DMS53 treated with DMSO at 0.1 percent for 48 hours (cell line): ENCODE measurements around the gene S1PR5.
"Not testable (repeated sequence)": the region's sequence is repeated elsewhere in the genome, so short reads cannot be mapped to it uniquely, and the experiment has no call there.

Experiments used
- DNase-seq: peaks from one replicate; lab custom pipeline; 2025; ENCODE audit not compliant: unreplicated experiment; lab: John Stamatoyannopoulos, UW

Gene S1PR5

GRCh38 chr19:10544753-10545251 is 27.6 kb upstream of the S1PR5 start:
- DNase-seq = no peak

GRCh38 chr19:10544242-10544752 is 27.1 kb upstream of the S1PR5 start:
- no peak for DNase-seq

- DNase-seq = peak; percentile 78
These were observed 26.4 kb upstream of the S1PR5 start, which contains the start of gene ATG4D for GRCh38 chr19:10543420-10544241. ATG4D (plus strand) TSS chr19:10543904; CDS start chr19:10544091, 187 bp downstream.

- no peak for DNase-seq
These were observed 25.8 kb upstream of the S1PR5 start for GRCh38 chr19:10543059-10543419.

- DNase-seq = not testable (repeated sequence)
These were observed 21.8 kb upstream of the S1PR5 start for GRCh38 chr19:10539016-10539415.

GRCh38 chr19:10538204-10538983 is 21.1 kb upstream of the S1PR5 start:
- DNase-seq = no peak

GRCh38 chr19:10537668-10538067 is 20.4 kb upstream of the S1PR5 start:
- DNase-seq = no peak

GRCh38 chr19:10535613-10536012 is 18.4 kb upstream of the S1PR5 start:
- DNase-seq = no peak

- no peak for DNase-seq
These were observed 16.6 kb upstream of the S1PR5 start for GRCh38 chr19:10533646-10534386.

GRCh38 chr19:10532457-10532856 is 15.2 kb upstream of the S1PR5 start:
- DNase-seq = no peak

GRCh38 chr19:10526887-10527286 is 9.6 kb upstream of the S1PR5 start:
- not testable (repeated sequence) for DNase-seq

- no peak for DNase-seq
These were observed 8.4 kb upstream of the S1PR5 start for GRCh38 chr19:10525636-10526035.

GRCh38 chr19:10523135-10523636 is 5.9 kb upstream of the S1PR5 start:
- no peak for DNase-seq

GRCh38 chr19:10521461-10522171 is 4.4 kb upstream of the S1PR5 start:
- DNase-seq = no peak

- DNase-seq = no peak
These were observed 3.5 kb upstream of the S1PR5 start for GRCh38 chr19:10520652-10521318.

- DNase-seq = no peak
These were observed 2.2 kb upstream of the S1PR5 start for GRCh38 chr19:10519421-10519820.

GRCh38 chr19:10518444-10519361 is 1.5 kb upstream of the S1PR5 start:
- no peak for DNase-seq

GRCh38 chr19:10517760-10518443 is 655 bp upstream of the S1PR5 start:
- DNase-seq = peak; percentile 24
